LoVo (cell line): ENCODE measurements around the gene RGS7BP.
"Not testable (repeated sequence)": the region's sequence is repeated elsewhere in the genome, so short reads cannot be mapped to it uniquely, and the experiment has no call there.

Experiments
- DNase-seq: peaks from one replicate; pipeline ENCODE4 v3.0.0-alpha.2; 2016; ENCODE audit warnings: low spot score

RGS7BP gene

GRCh38 chr5:64558641-64559040 lies 52.8 kb downstream of the RGS7BP start:
- not testable (repeated sequence) for DNase-seq

DNA sequence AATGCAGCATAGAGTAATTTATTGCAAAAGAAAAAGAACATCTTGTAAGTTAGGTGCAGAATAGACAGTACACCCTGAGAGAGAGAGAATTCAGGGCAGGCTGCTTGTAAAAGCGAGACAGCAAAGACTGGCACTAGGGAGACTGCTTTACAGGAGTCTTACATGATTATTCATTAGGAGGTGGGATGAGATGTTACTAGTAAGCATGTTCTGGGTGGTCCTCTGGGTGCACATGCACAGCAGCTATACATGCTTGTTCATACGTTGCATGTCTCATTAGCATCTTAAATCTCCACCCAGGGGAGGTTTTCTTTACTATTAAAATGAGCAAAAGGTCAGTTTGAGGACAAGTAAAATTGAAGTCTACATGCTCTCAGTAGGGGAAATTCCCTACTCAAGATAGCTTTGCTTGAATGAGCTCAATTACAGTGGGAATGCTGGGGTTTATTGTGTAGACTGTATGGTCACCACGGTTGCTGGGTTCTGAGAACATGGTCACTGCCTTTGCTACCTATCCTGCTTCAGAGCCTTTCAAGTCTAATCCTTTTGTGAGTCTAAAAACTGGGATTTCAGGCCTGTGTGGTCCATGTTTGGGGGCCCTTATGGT lies 60.6 kb downstream of the RGS7BP start:
- no peak for DNase-seq

DNA sequence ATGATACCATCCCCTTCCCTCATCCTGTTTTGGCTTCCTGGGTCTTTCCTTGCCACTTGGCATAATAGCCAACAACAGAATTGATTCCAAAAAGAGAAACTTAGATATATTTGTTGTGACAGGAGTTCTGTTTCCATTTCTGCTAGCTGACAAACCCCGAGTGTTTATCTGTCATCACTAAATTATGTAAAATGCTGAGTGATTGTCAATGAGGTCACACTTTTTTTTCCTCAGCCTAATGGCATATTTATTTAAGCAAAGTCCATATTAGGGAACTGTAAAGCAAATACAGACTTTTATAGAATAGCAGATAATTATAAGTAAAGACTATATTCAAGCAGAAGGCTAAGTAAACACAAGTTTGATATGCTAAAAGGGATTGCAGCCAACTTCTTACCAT lies 64.0 kb downstream of the RGS7BP start:
- DNase-seq = no peak

DNA sequence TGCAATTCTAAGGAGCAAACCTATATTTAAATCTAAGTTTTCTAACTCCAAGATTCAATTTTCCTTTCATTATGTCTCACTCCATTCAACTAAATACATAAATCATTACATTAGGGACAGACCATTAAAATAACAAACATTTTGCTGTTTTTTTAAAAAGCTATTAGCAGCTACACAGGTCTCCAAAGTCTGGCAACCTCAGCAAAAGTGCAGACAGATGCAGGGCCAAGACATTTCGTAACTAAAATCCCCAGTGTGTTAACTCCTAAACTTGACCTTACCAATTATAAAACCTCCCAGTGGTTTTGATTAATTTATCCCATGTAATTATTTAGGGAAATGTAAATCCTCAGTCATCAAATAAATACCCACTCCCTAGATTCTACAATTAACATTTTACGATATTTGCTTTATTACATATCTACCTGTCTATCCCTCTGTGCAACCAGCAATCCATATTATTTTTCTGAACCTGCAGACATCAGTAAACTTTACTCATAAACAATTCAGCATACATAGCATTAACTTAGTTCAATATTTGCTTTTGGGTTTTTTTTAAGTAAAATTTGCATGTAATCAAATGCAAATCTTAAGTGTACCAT lies 64.7 kb downstream of the RGS7BP start:
- no peak for DNase-seq

GRCh38 chr5:64575561-64575960 lies 69.7 kb downstream of the RGS7BP start:
- no peak for DNase-seq

GRCh38 chr5:64576250-64576649 lies 70.4 kb downstream of the RGS7BP start:
- DNase-seq = no peak

- no peak for DNase-seq
These were observed 79.8 kb downstream of the RGS7BP start for GRCh38 chr5:64585646-64586045.

DNA sequence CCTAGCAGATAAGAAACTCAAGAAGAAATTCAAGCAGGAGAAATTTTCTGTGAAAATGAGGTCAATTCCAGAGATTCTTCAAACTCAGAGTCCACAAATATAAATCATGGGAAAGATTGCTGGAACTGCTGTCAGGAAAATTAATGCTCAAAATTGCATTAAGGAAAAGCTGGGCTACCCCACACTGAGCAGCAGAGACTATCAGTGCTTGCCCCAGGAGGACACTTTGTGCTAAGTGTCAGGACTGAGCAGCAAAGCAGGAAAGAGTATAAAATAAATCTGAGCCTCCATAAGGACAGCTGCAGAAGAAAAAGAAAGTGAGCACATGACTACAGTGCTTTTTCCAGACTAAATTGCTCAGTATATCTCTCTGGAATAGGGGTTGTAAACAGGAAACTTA lies 81.6 kb downstream of the RGS7BP start:
- no peak for DNase-seq

- no peak for DNase-seq
These were observed 87.0 kb downstream of the RGS7BP start for GRCh38 chr5:64592730-64593341.

GRCh38 chr5:64594025-64594424 lies 88.2 kb downstream of the RGS7BP start:
- DNase-seq = no peak

GRCh38 chr5:64594601-64595000 lies 88.8 kb downstream of the RGS7BP start:
- DNase-seq = no peak

DNA sequence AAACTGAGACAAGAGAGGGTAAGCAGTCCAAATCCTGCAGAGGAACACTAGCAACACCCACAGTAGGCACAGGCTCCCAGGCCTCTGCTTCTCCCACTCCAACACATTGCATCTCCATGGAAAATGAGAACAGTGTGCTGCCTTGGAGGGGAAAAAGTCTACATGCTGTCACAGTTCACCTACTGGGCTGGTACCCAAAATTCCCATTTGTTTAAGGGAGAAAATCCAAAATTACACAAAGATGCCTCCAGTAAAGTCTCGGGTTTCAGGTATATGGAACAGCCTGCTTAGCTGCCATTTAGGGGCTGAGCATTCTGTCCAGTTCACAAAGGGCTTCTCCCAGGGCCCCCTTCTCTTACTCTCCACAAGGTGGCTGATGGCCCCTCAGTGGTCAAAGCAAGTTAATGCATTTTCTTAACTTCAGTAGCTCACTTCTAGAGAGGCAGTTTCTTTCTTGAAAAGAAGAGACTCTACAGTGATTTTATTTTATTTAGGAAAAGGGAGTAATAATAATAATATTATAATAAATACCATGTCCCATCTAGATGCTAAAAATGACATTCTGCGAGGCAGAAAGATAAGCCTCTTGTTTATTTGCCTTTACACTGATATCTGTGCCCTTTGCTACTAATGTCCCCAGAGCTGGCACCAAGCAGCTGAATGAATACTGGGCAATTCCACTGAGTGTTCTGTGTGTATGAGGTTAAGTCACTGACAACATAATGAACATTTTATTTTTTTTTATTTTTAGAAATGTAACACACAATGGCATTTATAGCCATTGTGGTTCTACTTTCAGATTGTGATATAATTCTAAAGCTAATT lies 89.4 kb downstream of the RGS7BP start:
- DNase-seq = no peak

DNA sequence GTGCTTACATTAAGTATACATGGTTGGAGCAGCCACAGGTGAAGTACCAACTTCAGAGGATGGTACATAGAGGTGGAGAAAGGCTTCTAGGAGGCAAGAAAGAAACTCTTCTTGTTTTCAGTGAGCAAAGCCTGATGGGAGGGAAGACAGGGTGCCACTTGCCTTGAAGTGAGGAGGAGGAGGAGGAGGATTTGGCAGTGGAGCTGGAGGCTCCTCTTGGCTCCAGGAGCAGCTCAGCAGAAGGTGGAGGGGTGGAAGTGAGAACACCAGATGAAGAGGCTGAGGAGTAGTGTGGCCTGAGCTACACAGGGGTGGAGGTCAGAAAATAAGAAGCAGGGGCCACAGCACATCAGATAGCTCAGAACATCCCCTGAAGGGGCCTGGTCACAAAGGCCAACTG lies 93.4 kb downstream of the RGS7BP start:
- DNase-seq = no peak

DNA sequence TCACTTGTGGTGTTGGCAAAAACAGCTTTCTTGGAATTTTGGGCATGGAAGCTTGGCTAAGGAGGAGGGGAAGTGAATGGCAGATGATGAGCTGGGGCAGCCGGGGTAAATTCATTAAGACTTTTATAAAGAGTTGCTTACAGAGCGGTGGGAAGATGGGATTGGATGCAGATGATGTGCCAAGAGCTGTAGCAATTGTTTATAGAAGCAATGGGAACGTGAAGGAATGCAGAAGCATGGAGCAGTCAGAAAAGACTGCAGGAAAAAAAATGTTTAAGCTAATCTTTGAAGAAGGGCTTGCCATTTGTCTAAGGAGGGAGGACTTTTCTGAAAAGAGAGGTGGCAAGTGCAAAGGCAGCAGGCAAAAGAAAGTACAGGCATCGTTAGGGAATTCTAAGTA lies 97.9 kb downstream of the RGS7BP start:
- no peak for DNase-seq

GRCh38 chr5:64606926-64607325 lies 101.1 kb downstream of the RGS7BP start:
- DNase-seq = no peak

GRCh38 chr5:64612344-64612961 lies 106.6 kb downstream of the RGS7BP start:
- peak; percentile 48 for DNase-seq

- DNase-seq = no peak
These were observed 110.1 kb downstream of the RGS7BP start for GRCh38 chr5:64615895-64616294.

- no peak for DNase-seq
These were observed 113.8 kb downstream of the RGS7BP start for GRCh38 chr5:64619609-64620008.

DNA sequence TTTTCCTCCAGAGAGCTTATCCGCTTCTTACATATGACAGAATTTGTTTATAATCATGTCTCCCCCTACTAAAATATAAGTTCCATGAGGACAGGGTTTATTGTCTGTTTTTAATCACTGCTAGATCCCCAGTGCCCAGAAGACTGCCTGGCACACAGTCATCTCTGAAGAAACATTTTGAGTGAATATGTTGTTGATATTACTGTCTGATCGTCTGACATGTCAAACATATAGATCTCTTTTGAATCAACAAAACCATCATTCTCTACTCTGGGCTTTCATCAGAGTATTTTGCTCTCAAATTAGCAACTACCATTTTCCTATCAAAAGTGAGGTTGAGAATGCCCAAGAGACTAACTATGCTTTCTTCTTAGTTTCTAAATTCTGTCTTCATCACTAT lies 117.2 kb downstream of the RGS7BP start:
- no peak for DNase-seq

DNA sequence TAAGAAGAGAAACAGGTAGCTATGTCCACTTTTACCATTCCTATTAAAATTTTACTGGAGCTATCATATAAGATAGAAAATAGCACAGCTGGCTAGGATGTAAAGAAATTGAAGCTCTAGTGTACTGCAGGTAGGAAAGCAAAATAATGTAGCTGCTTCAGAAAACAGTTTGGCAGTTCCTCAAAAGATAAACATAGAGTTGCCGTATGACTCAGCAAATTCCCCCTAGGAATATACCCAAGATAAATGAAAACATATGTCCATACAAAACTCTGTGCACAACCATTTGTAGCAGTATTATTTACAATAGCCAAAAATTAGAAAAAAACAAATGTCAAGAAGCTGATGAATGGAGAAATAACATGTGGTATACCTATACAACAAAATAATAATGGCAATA lies 119.9 kb downstream of the RGS7BP start:
- no peak for DNase-seq

- no peak for DNase-seq
These were observed 123.1 kb downstream of the RGS7BP start for GRCh38 chr5:64628901-64629300.

GRCh38 chr5:64629841-64630240 lies 124.0 kb downstream of the RGS7BP start:
- DNase-seq = no peak

GRCh38 chr5:64632251-64632650 lies 126.4 kb downstream of the RGS7BP start:
- DNase-seq = no peak
